ENCODE data around the gene MDFI.

- TF ChIP-seq YY1 (IDR thresholded peaks at IDR 0.05; ENCODE audit: insufficient read depth, insufficient read length) (no peak), ZNF274 (IDR thresholded peaks at IDR 0.05; ENCODE audit: low read depth, low read length) (no peak), SUZ12 (IDR thresholded peaks at IDR 0.05; ENCODE audit: extremely low read depth, insufficient read depth, insufficient read length) (no peak)
Measured at GRCh38 chr6:41685641-41686380, 47.5 kb downstream of the MDFI start.

Measured in NT2/D1 (cell line).